ENCODE data around the gene LSM14A.
"Not testable (repeated sequence)": the region's sequence is repeated elsewhere in the genome, so short reads cannot be mapped to it uniquely, and the experiment has no call there.

The LSM14A gene

DNA sequence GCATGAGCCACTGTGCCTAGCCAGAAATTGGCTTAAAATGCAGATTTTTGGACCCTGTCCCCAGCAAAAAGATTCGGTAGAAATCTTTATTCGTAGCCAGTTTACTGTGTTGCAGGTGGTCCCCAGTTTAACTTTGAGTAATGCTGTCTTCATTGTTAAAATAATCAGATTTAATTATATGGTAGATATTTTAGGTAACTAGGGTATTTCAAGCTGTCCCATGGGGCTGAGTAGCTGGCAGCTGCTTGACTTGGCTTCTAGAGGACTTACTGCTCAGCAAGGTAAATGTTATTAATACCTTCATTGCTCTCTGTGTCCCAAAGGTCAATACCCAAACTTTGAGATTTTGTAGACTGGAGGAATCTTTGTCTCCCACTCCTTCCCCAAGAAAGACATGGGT, 21.1 kb downstream of the LSM14A start:
- ATAC-seq = no peak

DNA sequence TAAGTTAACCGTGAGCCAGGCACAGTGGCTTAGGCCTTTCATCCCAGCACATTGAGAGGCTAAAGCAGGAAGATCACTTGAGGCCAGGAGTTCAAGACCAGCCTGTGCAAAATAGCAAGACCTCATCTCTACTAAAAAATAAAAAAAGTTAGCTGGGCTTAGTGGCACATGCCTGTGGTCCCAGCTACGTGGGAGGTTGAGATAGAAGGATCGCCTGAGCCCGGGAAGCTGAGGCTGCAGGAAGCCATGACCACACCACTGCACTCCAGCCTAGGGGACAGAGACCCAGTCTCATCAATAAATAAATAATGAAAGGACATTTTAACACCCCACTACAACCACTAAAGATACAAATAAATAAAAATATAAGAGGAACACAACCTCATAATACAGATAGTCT, 21.6 kb downstream of the LSM14A start:
- ATAC-seq = no peak

DNA sequence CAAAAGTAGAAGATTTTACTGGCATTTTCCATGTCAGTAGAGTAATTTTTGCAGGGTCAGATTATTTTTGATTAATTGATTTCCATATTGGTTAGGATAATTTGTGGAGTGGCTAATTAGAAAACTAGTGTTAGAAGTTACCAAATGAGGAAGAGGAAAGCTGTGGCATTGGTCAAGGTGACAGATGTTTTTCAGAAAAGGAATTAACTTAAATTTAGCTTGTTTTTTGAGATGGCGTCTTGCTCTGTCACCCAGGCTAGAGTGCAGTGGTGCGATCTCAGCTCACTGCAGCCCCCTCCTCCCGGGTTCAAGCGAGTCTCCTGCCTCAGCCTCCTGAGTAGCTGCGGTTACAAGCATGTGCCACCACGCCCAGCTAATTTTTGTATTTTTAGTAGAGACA, 28.8 kb downstream of the LSM14A start:
- no peak for ATAC-seq

DNA sequence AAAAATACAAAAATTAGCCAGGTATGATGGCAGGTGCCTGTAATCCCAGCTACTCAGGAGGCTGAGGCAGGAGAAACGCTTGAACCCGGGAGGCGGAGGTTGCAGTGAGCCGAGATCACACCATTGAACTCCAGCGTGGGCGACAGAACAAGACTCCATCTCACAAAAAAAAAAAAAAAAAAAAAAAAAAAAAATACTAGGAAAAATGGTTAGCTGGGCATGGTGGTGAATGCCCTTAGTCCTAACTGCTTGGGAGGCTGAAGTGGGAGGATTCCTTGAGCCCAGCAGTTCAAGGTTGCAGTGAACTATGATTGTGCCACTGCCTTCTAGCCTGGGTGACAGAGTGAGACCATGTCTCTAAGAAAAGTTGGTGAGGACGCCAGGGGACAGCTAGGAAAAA, 33.0 kb downstream of the LSM14A start:
- ATAC-seq = not testable (repeated sequence)

DNA sequence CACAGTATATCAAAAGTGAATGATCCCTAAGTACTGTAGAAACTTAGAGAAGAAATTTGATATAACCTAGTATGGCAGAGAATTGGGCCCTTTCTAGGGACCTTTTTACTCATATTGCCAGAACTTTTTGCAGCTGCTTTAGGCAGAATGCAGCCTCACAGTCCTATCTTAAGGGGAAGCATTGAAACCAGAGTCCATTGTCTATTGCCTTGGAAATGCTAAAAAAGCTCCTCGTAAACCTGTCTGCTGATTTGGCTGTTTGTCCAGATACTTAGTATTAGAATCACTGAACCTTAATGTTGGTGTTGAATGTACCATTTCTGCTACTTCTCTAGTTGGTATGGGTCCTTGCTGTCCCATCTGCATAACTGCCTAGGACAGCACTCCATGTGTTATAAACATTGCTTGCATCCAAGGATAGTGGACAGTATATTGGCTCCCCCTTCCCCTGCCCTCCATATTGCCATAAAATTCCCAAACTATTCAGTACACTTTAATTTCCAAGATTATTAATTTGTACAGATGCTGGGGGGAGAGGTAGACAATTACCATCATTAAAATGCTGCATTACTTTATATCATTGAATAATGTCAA, 36.1 kb downstream of the LSM14A start:
- ATAC-seq = no peak

DNA sequence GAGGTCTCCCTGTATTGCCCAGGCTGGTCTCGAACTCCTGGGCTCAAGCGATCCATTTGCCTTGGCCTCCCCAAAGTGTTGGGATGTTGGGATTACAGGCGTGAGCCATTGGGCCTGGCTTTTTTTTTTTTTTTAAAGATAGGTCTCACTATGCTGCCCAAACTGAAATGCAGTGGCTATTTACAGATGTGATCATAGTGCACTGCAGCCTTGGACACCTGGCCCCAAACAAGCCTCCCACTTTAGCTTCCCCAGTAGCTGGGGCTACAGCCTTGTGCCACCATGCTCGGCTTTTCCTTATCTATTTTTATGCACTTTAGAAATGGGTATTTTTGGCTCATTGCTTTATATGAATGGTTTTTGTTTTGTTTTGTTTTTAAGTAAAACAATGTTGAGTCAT, 37.4 kb downstream of the LSM14A start:
- no peak for ATAC-seq

DNA sequence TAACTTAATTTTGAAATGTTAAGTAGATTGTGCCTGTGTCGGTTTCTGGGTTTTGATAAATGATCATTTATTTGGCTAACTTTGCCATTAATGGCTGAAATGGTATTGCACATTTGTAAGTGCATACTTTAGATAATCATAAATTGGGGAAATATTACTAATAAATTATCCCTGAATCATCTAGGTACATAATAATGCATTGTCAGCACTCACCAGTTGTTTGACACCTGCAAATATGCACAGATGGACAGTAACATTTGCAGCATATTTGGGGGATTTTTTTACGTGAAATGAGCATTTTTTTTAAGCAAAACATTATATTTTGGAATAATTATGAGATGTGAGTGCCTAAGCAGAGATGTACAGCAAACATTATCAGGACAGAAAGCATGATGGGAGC, 41.0 kb downstream of the LSM14A start:
- ATAC-seq = no peak

DNA sequence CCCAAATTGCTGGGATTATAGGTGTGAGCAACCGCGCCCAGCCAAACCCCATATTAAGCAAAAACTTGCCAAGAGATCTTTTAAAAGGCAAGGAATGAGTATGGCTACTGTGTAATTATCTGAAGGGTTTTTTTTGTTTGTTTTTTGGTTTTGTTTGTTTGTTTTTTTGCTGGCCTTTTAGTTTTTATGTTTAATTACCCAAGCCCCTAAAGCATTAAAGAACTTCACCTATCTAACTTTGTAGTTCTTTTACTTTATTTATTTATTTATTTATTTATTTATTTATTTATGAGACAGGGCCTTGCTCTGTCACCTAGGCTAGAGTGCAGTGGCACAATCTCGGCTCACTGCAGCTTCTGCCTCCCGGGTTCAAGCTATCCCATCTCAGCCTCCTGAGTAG, 41.7 kb downstream of the LSM14A start:
- ATAC-seq = no peak

DNA sequence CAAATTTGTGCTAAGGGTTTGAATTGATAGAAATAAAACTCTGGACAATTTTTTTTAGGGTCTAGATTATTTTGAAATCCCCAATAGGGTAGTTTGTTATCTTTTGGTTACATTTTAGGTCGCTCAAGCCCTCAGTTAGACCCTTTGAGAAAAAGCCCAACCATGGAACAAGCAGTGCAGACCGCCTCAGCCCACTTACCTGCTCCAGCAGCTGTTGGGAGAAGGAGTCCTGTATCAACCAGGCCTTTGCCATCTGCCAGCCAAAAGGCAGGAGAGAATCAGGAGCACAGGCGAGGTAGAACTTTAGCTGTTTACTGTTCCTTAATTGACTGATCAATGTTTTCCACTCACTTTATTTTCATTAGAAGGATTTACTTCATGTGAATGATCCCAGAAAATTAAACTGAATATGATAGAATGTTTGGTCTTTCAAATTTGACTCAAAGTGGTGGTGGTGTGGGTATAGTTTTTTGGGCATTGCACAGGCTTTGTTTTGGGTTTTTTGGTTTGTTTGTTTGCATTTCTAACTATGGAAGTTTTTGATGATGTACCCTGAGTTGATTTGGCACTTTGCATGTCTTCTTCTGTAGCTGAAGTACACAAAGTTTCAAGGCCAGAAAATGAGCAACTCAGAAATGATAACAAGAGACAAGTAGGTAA, 42.8 kb downstream of the LSM14A start:
- no peak for ATAC-seq

DNA sequence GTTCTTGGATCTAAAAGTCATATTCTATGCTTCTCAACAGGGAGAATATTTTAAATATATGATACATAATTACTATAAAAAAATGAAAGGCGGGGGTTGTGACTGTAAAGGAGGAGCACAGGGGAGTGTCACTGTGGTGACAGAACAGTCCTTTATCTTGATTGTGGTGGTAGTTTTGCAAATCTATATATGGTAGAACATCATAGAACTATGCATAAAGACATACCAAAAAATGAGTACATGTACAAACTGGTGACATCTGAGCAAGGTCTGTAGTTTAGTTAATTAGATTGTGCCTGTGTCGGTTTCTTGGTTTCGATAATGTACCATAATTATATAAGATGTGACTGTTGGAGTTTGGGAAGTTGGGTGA, 43.3 kb downstream of the LSM14A start:
- no peak for ATAC-seq

DNA sequence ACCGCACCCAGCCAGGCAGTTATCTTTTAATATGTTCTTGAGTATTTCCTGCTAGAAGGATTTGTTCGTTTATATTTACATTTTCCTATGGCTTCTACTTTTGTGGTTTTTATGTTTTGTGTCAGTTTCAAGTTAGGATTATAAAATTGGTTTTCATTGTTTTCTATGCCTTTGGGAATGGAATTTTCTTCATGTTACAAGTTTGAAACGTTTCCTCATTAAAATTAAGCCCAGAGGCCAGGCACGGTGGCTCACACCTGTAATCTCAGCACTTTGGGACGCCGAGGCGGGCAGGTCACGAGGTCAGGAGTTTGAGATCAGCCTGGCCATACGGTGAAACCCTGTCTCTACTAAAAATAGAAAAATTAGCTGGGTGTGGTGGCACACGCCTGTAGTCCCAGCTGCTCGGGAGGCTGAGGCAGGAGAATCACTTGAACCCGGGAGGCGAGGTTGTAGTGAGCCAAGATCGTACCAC, 44.5 kb downstream of the LSM14A start:
- not testable (repeated sequence) for ATAC-seq

DNA sequence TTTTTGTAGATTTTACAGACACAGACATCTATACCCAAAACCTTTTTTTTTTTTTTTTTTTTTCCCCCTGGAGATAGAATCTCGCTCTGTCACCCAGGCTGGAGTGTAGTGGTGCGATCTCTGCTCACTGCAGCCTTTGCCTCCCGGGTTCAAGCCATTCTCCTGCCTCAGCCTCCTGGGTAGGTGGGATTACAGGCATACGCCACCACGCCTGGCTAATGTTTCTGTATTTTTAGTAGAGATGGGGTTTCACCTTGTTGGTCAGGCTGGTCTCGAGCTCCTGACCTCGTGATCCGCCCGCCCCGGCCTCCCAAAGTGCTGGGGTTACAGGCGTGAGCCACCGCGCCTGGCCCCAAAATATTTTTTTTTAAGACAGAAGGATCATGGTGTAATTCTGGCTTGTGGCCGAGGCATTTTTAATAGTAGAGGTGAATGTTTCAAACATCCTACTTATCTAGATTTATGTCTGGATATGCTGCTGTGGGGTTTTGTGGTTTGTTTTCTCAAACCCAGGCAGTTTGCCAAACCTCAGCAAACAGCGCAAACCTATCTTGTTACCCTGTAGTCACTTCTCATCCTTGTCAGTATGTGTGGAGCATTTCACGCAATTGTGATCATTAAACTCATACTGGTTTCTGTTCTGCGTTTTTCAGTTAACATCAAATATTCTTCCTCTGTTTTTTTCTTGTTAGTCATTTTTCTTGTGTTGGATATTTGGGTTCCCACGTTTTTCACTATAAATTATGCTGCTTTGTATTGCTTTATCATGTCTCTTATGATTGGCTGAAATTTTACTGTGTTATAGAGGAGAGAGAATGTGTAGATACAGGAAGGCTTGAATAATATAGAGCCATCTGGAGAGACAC, 45.9 kb downstream of the LSM14A start:
- peak; percentile 71 to 86 for ATAC-seq

DNA sequence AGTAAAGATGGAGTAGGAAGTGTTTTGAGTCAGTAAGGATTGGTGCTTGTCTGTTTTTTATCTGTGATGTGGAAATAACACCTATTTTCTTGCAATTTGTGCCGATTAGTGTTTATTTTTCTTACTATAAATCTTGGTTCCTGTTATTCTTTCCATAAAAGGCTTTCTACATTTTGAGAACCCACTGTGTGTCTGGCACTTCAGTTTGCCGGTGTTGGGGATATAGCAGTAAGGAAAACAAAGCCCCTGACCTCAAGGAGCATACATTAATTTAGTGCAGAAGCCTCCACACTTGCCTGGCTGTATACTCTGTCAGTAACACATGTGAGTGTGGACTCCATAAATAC, 46.5 kb downstream of the LSM14A start:
- no peak for ATAC-seq

DNA sequence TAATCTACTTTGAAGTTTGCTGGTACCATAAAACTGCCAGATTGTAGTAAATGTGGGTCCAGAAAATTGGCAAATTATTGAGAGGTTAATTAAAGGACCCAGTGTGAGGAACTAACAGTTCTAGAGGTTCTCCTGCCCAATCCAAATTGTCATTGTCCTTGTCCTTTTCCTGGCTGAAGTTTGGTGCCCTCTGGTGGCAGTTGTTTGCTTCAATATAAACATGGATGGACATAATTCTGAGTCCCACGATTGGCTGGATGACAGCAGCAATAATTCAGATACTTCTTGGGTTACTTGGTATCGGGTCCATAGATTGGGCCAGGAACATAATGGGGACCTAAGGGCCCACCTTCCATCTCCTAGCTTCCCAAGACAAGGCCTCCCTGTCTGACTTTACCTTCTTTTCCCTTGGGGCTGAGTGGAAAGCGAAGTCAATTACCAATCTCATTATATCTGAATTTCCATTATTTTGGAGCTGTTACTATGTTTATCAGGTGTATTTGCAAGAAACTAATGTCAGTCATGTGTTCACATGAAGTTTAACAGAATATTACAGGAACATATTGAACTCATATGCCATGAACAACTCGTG, 48.3 kb downstream of the LSM14A start:
- no peak for ATAC-seq

DNA sequence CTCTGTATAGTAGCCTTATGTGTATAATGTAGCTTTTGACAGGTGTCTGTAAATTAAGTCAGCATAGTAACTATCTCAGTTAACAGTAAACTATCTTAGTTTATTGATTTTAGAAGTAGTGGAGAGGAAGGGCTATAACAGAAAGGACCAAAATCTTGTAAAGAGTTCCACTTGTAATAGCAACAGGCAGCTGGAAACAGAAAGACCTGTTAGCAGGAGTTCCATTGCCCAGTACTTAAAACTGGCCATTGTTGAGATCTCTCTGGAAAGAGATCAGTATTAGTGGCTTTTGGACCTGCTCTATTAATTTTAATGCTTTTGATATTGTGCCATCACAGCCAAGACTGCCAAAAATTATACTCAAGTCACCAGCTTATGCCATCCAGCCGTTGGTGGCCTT, 50.1 kb downstream of the LSM14A start:
- ATAC-seq = no peak

DNA sequence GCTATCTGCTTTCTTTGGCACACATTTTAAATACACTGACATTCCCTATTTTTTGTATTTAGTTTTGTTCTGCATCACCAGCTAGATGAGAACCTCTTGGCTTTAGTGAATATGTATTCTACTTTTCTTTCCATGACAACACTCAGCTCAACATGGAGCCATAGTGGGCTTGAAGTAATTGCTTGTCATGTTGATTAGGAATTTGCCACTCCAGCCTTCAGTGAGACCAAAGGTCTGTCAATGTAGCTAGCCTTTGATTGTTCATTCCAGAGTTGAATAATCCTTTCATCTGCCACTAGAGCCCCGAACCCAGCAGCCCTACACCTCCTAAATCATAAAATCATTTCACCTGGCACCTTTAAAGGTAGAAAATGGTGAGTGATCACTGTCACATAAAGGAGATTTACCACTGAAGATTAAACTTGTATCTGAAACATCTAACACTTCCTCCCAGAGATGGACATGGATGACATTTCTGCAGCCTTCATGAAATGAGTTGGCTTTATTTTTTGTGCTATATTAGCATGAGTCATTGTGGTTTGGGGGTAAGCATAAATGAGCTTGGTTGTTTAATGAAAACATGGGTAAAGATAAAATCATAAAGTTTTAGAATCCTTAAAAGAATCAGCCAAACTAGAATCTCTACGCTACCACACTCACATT, 52.8 kb downstream of the LSM14A start:
- ATAC-seq = peak; percentile 78 to 82

DNA sequence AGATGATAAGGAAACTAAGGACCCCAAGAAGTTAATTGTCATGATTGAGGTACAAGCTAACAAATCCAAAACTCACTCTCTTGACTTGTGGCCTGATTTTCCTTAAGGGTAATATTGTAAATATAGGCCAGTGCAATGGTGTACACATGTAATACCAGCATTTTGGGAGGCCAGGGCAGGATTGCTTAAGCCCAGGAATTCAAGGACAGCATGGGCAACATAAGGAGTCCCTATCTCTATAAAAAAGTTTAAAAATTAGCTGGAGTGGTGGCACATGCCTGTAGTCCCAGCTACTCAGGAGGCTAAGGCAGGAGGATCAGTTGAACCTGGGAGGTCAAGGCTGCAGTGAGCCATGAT, 53.3 kb downstream of the LSM14A start:
- no peak for ATAC-seq

DNA sequence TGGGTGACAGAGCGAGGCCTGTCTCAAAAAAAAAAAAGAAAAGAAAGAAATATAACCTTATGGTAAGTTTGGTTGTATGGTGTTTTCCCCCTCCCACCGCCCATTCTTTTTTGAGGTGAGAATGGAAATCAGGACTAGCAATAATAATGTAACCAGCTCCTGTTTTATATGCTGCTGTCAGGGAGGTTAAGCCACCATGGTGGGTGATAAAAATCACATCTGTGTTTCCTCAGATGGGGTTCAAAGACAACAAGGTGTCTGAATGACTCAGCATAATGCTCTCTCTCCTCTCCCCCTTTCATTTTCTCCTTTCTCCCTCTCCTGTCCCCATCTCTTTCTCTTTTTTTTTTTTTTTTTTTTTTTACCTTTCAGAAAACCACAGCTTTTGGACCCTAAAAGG, 53.7 kb downstream of the LSM14A start:
- ATAC-seq = peak; percentile 52

DNA sequence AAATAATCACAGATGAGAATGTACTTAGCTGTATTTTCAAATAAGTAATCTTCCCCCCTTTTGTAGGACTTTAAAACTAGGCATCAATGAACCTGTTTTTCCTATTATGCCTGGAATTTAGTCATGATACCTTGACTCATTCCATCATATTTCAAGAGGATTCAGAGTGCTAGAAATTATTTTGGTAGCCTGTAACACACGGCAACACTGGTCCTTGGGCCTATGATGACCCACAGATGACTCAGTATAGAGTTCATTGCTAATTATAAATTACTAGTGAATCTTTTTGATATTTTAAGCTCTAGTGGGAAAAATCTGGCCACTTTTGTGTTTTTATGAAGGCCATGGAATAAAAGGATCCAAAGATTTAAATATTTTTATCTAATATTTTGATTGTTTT, 56.0 kb downstream of the LSM14A start:
- ATAC-seq = no peak

DNA sequence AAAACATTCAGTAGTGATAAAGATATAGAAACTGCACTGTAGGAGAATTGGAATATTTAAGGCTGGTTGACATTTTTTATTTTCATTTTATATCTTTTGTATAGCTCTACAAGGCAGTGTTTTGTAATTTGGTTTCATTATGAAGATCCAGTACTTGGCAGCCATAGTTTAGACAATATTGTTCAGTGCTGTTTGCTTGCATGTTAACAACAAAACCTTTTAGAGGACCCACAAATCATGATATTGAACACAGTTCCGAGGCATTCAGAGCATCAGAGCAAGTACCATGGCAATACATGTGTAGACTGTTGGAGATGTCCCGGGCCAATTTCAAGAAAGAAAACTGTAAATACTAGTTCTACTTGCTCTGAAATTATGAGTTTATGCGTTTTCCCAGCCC, 56.5 kb downstream of the LSM14A start:
- no peak for ATAC-seq

DNA sequence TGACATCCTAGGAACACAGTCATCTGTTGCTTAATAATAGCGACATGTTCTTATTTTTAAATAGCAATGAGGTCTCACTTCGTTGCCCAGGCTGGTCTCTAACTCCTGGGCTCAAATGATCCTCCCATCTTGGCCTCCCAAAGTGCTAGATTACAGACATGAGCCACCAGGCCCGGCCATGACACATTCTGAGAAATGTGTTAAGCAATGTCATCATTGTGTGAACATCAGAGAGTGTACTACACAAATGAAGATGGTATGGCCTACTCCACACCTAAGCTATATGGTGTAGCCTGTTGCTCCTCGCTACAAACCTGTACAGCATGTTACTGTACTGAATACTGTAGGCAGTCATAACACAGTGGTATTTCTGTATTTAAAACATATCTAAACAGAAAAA, 57.4 kb downstream of the LSM14A start:
- ATAC-seq = no peak

DNA sequence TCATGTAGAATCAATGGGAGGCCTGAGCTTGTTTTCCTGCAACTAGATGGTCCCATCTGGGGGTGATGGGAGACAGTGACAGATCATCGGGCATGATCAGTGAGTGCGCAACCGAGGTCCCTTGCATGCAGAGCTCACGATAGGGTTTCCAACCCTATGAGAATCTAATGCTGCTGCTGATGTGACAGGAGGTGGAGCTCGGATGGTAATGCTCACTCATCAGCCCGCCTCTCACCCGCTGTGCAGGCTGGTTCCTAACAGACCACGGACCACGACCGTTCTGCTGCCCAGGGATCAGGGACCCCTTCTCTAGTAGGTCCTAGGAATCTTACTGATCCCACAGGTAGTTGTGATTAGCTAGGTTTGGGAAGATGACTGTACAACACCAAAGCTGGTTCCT, 58.5 kb downstream of the LSM14A start:
- ATAC-seq = no peak

DNA sequence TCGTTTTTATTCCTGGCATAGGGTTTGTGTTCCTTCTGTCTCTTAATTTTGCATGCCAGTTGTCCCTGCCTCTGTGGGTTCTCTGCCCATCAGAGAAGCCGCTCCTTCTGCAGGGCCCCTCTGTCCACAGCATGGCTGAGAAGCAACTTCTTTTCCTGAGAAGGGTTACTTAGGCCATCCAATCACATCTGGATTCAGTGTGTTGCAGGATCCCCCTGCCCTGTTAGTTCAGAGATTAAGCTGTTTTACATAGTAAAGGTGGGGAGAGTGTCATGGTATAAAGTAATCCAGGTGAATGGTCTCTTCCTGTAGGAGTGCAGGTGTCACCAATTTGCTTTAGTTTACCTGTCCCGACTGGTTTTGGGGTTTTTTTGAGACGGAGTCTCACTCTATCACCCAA, 59.1 kb downstream of the LSM14A start:
- no peak for ATAC-seq
